ENCODE data around the gene RNF111.
"Not testable (repeated sequence)": the region's sequence is repeated elsewhere in the genome, so short reads cannot be mapped to it uniquely, and the experiment has no call there.

Gene RNF111

DNA sequence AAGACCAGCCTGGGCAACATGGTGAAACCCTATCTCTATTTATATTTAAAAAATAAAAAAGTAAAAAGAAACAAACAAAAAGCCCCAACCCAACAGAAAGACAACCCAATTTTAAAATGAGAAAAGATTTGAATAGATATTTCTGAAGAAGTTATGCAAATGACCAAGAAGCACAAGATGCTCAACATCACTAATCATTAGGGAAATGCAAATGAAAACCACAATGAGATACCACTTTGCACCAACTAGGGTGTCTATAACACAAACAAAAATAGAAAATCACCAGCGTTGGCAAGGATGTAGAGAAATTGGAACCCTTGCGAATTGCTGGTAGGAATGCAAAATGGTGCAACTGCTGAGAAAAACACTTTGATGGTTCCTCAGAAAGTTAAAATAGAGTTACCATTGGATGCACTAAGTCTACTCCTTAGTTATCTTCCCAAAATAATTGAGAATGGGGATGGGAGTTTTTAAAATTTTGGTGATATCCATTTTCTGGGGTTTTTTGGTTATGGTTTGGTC is 71.7 kb downstream of the RNF111 start:
- DNase-seq = no peak

GRCh38 chr15:59060348-59060747 is 72.9 kb downstream of the RNF111 start:
- DNase-seq = no peak

- DNase-seq = no peak
Observed at GRCh38 chr15:59063042-59063441, 75.6 kb downstream of the RNF111 start.

- DNase-seq = no peak
Observed at GRCh38 chr15:59069430-59069829, 82.0 kb downstream of the RNF111 start.

DNA sequence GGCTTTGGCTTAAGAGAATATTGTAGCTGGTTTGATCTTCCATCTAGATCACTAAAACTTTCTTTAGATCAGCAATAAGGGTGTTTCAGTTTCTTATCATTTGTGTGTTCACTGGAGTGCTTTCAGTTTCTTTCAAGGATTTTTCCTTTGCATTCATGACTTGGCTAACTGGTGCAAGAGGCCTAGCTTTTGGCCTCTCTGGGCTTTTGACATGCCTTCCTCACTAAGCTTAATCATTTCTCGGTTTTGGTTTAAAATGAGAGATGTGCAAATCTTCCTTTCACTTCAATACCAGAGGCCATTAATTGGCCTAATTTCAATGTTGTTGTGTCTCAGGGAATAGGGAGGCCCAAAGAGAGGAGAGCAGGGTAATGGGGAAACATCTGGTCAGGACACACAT is 87.1 kb downstream of the RNF111 start:
- no peak for DNase-seq

DNA sequence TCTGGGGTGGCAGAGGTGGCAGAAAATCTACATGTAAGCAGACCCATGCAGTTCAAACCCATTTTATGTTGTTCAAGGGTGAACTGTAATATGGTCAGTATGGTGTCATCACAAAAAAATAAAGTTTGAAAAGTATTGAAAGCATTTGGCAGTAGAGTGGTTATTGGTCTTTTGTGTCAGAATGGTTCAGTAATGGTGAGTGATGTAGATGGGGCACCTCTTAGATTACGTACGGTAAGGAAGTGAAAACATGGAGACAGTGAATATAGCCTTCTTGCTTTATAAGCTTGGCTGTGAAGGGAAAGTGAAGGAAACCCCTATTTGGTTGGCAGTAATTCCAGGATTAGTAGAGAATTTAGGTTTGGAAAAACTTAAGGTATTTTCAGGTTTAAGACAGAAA is 100.3 kb downstream of the RNF111 start:
- DNase-seq = no peak

DNA sequence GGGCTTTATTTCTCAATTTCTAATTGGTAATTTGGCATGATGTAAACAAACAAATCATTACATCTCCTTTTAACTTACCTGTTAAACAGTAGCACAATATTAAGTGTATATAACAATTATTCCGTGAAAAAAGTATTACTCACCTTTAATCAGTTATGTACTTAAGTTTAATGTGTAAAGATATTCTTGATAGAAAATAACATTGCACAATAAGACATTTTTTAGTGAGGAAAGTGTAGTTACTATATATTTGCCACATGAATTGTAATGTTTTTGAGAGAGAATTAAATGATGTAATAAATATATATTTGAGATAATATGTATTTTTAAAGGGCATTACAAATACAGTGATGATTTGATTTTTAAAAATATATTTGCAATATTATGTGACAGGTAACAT is 106.6 kb downstream of the RNF111 start:
- DNase-seq = no peak

DNA sequence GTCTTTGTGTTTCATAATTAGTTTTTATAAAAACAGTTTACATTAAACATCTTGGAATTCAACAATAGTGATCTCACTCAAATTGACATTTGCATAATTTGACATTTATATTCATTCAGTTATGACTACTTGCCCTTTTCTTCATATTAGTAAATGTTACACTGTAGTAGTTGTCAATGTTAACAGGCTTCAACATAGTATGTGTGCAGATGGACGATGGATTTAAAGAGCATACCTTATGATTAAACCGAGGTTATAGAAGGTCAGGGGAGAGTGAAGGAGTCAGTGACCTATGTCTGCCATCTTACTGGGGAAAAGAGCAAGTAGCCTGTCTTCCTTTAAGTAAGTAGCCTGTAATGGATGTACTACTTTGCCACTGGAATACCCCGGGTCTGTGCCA is 109.0 kb downstream of the RNF111 start:
- no peak for DNase-seq

GRCh38 chr15:59099162-59099685 is 111.8 kb downstream of the RNF111 start:
- DNase-seq = no peak

GRCh38 chr15:59104602-59104911 is 117.1 kb downstream of the RNF111 start:
- DNase-seq = peak in 9 of 51 donors; percentile 11 to 43 (median 29)

- peak; percentile 5 to 91 (median 70) for DNase-seq
Observed at GRCh38 chr15:59104912-59105732, 117.7 kb downstream of the RNF111 start, which contains the start of gene CCNB2. CCNB2 (plus strand) TSS chr15:59105146; CDS start chr15:59105269, 123 bp downstream.

- no peak for DNase-seq
Observed at GRCh38 chr15:59105854-59106253, 118.4 kb downstream of the RNF111 start.

DNA sequence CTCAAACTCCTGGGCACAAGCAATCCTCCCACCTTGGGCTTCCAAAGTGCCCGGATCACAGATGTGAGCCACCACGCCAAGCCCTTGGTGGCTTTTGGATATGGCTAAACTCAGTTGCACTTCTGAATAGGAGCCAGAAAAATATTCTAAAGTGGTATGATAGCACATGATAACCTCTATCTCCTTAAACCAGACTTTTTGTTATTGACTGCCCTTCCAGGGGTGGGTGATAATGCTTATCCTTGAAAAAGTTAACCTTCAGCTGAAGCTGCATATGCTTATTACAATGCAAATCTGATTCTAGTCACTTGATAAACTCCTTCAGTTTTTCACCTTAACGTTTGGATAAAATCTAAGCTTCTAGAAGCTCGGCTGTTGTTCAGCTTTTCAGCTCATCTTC is 123.8 kb downstream of the RNF111 start:
- no peak for DNase-seq

DNA sequence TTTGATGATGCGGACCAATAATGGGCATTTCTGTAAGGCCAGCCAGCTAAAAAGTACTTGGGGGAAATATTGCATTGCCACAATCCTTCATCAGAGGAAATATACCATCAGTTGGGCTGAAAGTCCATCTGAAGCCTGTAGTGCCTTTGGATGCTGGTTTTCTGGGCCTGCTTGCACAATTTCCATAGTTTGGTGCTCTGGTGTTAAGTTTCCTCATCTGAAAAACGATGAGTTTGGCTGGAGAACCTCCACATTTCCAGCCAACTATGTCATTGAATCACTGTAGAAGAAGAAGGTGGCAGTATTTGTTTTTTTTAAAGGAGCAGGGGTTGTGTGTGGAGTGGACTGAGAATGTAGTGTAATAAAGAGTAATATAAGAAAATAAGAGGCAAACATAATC is 127.6 kb downstream of the RNF111 start:
- DNase-seq = no peak

DNA sequence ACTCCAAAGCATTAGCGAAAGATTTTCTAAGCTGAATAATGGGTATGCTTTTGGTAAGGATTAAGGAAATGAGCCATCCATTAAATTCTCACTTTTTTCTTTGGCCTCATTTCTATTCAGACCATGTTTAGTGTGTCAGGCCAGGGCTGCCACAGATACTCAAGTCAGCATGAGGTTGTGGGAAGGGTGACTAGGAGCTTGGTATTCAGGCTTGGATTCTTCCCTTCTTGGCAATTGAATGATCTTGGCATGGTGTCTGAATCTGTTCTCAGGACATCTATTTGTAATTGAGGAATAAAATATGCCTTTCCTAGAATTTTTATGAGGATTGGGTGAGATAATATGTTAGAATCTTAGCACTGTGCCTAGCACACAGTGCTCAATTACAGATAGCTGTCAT is 128.7 kb downstream of the RNF111 start:
- no peak for DNase-seq

- no peak for DNase-seq
Observed at GRCh38 chr15:59116771-59117170, 129.3 kb downstream of the RNF111 start.

GRCh38 chr15:59119625-59120024 is 132.2 kb downstream of the RNF111 start:
- DNase-seq = no peak

- DNase-seq = no peak
Observed at GRCh38 chr15:59120937-59121336, 133.5 kb downstream of the RNF111 start.

- no peak for DNase-seq
Observed at GRCh38 chr15:59124261-59124660, 136.8 kb downstream of the RNF111 start.

GRCh38 chr15:59125683-59126082 is 138.2 kb downstream of the RNF111 start:
- not testable (repeated sequence) for DNase-seq

GRCh38 chr15:59127255-59127654 is 139.8 kb downstream of the RNF111 start:
- not testable (repeated sequence) for DNase-seq

GRCh38 chr15:59131456-59131855 is 144.0 kb downstream of the RNF111 start:
- no peak for DNase-seq

- DNase-seq = no peak
Observed at GRCh38 chr15:59131969-59132562, 144.6 kb downstream of the RNF111 start.
